H1 (cell line): ENCODE measurements around the gene KCNIP3.

Experiments used
- EGR1 ChIP-seq: IDR thresholded peaks from 2 replicates; pipeline ENCODE4 v1.6.1; 2011; ENCODE audit warnings: low read depth, low read length, borderline replicate concordance
- EZH2 ChIP-seq: fragments of 200-600 bp; sonication (generic); IDR thresholded peaks from 2 replicates; pipeline ENCODE4 v1.7.1; 2012; ENCODE audit warnings: low read depth, mild to moderate bottlenecking, moderate library complexity, low read length, inconsistent platforms; ENCODE audit not compliant: severe bottlenecking
- JUND ChIP-seq: IDR thresholded peaks from 2 replicates; pipeline ENCODE4 v1.6.1; 2011; ENCODE audit warnings: mild to moderate bottlenecking, improper control_type of control experiment, low read length
- POLR2A ChIP-seq, 2 experiments: IDR thresholded peaks; 1 replicate in 1 of 2; 2 replicates in 1 of 2; pipeline ENCODE4 v1.6.1; 2011; ENCODE audit warnings: low read depth in 2 of 2, low read length in 2 of 2, mild to moderate bottlenecking in 2 of 2; ENCODE audit errors: control extremely low read depth in 1 of 2
- POLR2AphosphoS5 ChIP-seq: IDR thresholded peaks from 2 replicates; pipeline ENCODE4 v1.6.1; 2011; ENCODE audit warnings: low read depth, low read length
- RFX5 ChIP-seq: IDR thresholded peaks from 2 replicates; pipeline ENCODE4 v1.6.1; 2011; ENCODE audit warnings: low read depth, low read length, improper control_type of control experiment, borderline replicate concordance
- SIN3A ChIP-seq, 2 experiments: IDR thresholded peaks in 1 of 2; conservative IDR thresholded peaks in 1 of 2; 2 replicates each; pipeline ENCODE4 v1.6.1; 2011 to 2012; ENCODE audit warnings: low read length in 2 of 2, improper control_type of control experiment in 1 of 2, low read depth in 1 of 2, mild to moderate bottlenecking in 1 of 2
- SIX5 ChIP-seq: IDR thresholded peaks from 2 replicates; pipeline ENCODE4 v1.6.1; 2011; ENCODE audit warnings: mild to moderate bottlenecking, low read depth, low read length
- SP4 ChIP-seq: IDR thresholded peaks from 2 replicates; pipeline ENCODE4 v1.6.1; 2012; ENCODE audit warnings: low read length, inconsistent platforms
- TCF12 ChIP-seq: IDR thresholded peaks from 2 replicates; pipeline ENCODE4 v1.6.1; 2011; ENCODE audit warnings: low read depth, mild to moderate bottlenecking, low read length
- TEAD4 ChIP-seq: IDR thresholded peaks from 2 replicates; pipeline ENCODE4 v1.6.1; 2012; ENCODE audit warnings: low read depth, low read length, inconsistent platforms, mixed read lengths
- TF ChIP-seq, protein P1 (sequence below): IDR thresholded peaks from 2 replicates; pipeline ENCODE4 v1.6.1; 2012; ENCODE audit warnings: inconsistent platforms
- TF ChIP-seq, protein P2 (sequence below), 3 experiments: IDR thresholded peaks; 1 replicate in 2 of 3; 2 replicates in 1 of 3; pipeline versions ENCODE4 v1.5.1 to v1.6.1; 2011; ENCODE audit warnings: low read length in 3 of 3, mild to moderate bottlenecking in 3 of 3, inconsistent platforms in 2 of 3, low read depth in 1 of 3, moderate library complexity in 1 of 3; ENCODE audit not compliant: insufficient read depth in 1 of 3; ENCODE audit errors: control extremely low read depth in 1 of 3

- TF ChIP-seq EZH2 (no peak), RFX5 (no peak), POLR2A (IDR thresholded peaks at IDR 0.05; ENCODE audit: control extremely low read depth in 1 of 2, low read depth in 2 of 2, low read length in 2 of 2) (no peak), SIX5 (no peak), TEAD4 (no peak), SIN3A (conservative IDR thresholded peaks at IDR 0.05 in 1 of 2, IDR thresholded peaks at IDR 0.05 in 1 of 2; ENCODE audit: low read depth in 1 of 2, low read length in 2 of 2) (no peak), EGR1 (no peak), POLR2AphosphoS5 (no peak), SP4 (no peak), JUND (no peak), TCF12 (no peak)
- TF ChIP-seq, protein P1, sequence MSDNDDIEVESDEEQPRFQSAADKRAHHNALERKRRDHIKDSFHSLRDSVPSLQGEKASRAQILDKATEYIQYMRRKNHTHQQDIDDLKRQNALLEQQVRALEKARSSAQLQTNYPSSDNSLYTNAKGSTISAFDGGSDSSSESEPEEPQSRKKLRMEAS = no peak
- TF ChIP-seq, protein P2, sequence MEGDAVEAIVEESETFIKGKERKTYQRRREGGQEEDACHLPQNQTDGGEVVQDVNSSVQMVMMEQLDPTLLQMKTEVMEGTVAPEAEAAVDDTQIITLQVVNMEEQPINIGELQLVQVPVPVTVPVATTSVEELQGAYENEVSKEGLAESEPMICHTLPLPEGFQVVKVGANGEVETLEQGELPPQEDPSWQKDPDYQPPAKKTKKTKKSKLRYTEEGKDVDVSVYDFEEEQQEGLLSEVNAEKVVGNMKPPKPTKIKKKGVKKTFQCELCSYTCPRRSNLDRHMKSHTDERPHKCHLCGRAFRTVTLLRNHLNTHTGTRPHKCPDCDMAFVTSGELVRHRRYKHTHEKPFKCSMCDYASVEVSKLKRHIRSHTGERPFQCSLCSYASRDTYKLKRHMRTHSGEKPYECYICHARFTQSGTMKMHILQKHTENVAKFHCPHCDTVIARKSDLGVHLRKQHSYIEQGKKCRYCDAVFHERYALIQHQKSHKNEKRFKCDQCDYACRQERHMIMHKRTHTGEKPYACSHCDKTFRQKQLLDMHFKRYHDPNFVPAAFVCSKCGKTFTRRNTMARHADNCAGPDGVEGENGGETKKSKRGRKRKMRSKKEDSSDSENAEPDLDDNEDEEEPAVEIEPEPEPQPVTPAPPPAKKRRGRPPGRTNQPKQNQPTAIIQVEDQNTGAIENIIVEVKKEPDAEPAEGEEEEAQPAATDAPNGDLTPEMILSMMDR (IDR thresholded peaks at IDR 0.05; ENCODE audit: control extremely low read depth in 1 of 3, insufficient read depth in 1 of 3, low read depth in 1 of 3, low read length in 3 of 3) = no peak
Observed at GRCh38 chr2:95317665-95318425, 20.7 kb downstream of the KCNIP3 start.
